IPS DF 19.7 (cell line): ENCODE results near the gene TNFAIP2.

Experiments
- DNase-seq: peaks from one replicate; pipeline ENCODE4 v3.0.0-alpha.2; 2013; ENCODE audit warnings: low read depth, low spot score

TNFAIP2 gene

DNA sequence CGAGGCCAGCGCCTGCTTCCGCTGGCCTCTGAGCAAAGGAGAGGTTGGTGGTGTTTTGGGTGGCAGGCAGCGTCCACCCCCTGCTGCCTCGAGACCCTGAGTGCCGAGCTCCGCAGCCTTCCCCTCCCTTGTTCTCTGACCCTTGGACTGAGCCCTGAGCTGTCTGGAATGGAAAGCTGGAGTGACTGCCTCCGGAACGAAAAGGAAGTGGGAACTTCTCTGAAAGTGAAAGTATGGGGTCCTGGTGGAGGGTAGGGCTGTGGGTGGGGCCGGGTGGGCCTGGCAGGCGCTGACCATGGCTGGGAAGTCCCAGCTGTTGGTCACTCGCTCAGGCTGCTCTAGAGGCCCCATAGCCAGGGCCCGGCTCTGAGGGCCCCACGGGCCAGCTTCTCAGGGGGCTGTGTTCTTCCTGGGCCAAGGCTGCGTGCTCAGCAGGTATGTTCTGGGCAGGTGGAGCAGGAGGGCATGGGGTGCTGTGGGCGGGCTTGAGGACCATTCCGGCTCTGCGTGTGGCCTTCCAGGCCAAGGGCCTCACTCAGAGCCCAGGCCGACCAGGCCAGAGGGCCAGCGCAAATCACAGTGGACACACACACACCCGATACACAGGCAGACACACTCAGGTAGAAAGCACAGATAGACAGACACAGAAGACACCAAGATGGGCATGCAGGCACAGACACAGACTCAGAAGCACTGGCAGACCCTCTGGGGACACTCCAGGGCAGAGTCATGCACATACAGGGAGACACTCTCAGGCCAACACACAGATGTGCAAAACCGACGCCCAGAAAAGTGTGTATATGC is 28.7 kb upstream of the TNFAIP2 start, which contains the start of gene EXOC3L4:
Gene EXOC3L4, plus strand, starts transcription at position 320 of the 804 bp plus-strand sequence. CDS start 5,495 bp downstream, outside the sequence.
- no peak for DNase-seq

DNA sequence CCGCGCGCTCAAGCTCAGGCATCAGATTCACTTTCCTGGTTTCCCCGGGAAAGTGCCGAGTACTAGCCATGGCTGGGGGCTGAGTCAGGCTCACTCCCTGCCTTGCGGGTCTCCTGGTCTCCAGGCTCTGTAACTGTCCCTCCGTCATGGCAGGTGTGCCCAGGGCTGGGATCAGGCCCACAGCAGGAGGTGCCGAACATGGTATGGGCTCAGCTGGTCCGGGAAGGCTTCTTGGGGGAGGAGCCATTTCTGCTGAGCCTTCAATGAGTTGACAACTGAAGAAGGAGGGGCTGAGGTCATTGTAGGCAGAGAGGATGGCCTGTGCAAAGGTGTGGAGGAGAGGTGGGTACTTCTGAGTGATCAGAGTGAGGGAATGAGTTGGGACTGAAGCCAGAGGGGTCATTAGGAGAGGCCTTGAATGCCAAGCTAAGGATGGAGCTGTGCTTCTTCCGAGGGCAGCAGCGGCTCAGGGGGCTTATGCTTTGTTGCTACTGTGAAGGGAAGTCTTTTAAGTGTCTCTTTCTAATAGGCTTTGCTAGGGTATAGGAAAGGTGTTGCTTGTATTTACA is 28.0 kb upstream of the TNFAIP2 start:
- no peak for DNase-seq

- no peak for DNase-seq
Measured at GRCh38 chr14:103096387-103096786, 26.9 kb upstream of the TNFAIP2 start.

GRCh38 chr14:103097244-103097993 is 25.8 kb upstream of the TNFAIP2 start:
- DNase-seq = no peak

DNA sequence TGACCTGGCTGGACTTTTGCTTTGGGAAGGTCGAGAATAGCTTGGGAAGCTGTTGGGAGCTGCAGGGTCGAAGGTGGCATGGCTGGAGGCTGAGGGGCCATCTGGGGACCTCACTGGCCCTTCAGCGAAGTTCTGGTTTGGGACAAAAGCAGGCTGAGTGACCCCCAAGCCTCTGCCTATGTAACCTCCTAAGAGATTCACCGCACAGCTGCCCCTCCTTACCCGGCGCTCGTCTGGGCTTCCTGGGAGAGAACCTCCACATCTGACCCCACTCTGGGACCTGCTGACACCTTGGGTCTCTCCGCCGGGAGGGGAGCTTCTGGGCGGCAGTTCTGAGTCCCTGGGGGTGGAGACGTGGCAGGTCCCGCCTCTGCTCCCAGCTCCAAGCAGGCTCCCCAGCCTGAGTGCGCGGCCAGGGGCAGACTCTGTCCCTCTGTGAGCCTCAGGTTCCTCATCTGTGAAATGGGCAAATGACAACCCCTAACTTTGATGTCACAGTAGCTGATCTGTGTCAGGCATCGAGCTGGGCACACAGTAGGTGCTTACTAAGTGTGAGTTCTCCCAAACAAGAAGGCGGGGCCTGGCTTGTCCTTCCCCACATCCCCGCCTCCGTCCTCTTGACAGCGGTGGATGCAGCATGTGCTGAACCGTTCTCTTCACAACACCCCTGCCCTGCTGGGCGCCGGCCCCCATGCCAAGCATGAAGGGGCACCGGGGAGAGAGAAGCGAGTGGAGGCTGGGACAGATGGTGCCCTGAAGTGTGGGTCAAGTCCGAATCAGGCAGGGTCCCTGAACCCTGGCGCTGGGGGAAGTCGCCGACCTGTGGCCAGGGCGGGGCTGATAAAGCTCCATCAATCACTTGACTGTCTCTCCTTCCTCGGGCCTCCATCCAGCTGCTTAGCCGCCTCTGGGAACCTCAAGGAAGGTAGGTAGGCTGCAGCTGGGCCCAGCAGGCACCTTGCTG is 25.0 kb upstream of the TNFAIP2 start:
- no peak for DNase-seq

GRCh38 chr14:103099081-103099732 is 24.1 kb upstream of the TNFAIP2 start:
- no peak for DNase-seq

GRCh38 chr14:103099733-103100280 is 23.5 kb upstream of the TNFAIP2 start:
- no peak for DNase-seq

DNA sequence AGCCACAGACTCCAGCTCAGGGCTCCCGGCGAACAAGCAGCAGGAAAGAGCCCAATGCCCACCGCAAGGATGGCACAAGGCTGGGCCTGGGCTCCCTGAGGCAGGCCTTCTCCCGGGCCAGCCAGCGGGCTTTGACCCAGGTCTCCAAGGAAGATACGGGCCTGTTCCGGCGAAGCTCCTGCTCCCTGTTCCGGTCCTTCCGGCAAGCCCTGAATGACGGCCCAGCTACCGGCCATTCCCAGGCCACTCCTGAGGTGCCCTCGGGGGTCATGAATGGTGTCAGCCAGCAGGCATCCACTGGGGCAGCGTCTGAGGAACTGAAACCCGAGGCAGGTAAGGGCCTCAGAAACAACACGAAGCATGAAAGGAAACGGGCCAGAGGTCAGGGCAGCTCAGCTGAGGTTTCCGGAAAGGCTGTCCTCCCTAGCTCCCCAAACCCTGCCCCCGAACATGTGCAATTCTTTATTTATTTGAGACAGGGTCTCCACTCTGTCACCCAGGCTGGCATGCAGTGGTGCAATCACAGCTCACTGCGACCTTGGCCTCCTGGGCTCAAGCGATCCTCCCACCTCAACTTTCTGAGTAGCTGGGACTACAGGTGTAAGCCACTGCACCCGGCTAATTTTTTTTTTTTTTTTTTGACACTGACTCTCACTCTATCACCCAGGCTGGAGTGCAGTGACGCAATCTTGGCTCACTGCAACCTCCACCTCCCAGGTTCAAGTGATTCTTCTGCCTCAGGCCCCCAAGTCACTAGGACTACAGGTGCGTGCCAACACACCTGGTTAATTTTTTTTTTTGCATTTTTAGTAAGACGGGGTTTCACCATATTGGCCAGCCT is 22.8 kb upstream of the TNFAIP2 start:
- no peak for DNase-seq

DNA sequence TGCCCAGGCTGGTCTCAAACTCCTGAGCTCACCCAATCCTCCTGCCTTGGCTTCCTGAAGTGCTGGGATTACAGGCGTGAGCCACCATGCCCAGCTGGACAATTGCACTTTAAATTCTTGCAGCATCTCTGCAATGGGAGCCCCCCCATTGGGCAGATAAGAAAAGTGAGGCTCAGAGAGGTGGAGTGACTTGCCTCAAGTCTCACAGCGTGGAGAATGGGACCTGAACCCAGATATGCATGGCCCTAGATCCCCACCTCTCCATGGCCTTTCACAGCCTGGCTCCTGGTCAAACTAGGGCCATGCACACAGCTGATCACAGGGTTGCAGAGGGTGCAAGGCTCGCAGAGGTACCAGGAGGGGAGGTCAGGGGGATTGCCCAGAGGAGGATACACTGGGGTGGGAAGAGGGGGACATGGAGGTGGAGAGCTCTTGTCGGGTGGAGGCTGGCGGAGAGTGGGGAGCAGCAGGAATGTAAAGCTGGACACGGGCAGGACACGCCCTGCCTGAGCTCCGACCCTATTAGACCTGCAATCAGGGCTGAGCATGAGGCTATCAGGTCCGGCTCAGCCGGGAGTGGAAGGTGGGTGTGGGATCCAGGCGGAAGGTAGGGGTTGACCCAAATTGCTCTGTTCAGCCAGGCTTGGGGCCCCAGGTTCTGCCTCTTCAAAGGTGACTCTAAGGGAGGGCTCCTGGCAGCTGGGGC is 21.9 kb upstream of the TNFAIP2 start:
- no peak for DNase-seq

DNA sequence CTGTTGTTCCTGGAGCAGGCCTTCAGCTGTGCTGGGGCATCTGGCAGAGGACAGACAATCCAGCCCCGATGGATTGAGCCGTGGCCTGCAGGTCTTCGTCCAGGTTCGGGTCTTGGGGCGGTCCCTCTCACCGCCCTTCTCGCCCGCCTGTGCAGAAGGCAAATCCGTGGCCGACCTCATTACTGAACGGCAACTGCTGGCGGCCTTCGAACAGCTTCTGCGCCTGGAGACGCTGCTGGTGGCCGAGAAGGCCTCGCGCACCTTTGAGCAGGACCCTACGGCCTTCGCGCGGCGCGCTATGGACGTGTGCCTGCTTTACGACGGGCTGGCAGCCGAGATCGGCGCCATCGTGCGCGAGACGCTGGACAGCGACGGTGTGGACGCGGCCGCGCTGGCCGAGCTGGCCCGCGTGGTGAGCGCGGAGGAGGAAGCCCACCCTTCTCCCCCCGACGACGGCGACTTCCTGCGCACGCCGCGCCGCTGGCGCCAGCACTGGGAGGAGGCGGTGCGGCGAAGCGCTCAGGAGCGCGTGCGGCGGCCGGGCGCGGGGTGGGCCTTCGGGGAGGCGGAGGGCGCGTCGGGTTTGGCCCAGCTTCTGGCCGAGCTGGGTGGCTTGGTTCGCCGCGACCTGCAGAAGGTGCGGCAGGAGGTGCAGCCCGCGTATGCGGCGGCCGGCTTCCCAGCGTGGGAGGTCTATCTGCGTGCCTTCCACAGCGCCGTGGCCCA is 21.1 kb upstream of the TNFAIP2 start:
- DNase-seq = no peak

DNA sequence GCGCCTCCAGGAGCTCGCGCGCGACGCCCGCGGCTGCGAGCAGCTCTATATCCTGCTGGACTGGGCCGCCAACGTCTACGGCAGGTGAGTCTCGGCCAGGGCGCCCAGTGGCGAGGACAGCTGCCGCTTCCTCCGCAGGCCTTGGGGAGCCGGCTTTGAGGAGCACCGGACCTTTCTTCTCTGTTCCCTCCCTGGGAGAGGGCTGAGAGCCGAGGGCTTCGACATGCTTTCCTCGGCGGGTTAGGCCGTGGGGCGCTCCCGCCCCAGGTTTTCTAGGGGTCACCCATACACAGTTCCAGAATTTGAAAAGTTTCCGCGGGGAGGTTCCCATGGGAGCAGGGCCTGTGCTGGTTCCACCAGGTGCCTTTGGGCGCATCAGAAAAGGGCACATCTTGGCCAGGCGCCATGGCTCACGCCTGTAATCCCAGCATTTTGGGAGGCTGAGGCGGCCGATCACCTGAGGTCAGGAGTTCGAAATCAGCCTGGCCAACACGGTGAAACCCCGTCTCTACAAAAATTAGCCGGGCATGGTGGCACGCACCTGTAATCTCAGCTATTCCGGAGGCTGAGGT is 20.5 kb upstream of the TNFAIP2 start:
- DNase-seq = no peak

DNA sequence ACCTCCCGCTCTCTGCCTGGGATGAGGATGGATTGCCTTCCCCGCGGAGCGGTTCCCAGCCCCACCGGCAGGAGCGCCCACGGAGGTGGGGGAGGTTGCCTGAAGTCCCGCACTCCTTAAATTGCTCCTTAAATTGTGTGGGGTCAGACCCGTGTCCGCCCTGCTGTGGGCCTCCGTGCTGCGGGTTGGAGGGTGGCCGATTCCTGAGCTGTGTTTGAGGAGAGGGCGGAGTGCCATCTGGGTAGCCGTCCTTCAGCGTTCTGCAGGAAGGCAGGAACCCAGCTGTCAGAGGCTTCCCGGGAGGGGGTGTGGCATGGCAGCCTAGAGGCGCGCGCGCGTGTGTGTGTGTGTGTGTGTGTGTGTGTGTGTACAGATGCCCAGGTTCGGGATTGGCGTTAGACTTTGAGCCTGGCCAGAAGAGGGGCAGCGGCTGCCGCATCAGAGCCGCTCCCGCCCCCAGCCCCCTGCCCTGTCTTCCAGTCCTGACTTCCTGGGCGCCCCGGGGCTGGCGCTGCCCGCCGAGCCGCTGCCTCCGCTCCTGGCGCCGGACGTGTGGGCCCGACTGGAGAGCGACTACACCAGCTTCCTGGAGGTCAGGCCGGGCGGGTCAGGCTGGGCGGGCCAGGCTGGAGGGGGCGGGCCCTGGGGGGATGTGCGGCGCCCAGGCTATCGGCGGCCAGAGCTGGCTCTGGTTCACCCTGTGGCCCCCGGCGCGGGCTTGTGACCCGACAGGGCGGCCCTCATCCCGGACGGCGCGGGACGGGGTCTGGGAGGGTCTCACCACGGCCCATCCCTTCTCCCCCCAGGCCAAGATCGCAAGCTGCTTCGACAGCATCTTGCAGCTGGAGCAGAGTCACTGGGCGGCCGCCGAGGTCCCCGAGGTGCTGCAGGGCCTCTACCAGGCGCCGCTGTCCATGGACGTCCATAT is 19.5 kb upstream of the TNFAIP2 start:
- DNase-seq = no peak

DNA sequence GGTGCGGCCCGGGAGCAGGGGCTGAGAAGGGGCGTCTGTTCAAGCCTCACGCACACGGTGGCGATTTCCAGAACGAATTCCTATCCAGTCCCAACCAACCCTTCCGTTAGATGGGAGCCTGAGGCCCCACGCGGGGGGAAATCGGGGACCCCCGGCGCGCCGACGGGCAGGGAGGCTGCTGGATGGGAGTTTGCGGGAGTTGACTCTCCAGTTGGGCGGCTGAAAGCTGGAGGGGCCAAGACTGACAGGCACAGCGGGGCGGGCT is 18.9 kb upstream of the TNFAIP2 start:
- no peak for DNase-seq

DNA sequence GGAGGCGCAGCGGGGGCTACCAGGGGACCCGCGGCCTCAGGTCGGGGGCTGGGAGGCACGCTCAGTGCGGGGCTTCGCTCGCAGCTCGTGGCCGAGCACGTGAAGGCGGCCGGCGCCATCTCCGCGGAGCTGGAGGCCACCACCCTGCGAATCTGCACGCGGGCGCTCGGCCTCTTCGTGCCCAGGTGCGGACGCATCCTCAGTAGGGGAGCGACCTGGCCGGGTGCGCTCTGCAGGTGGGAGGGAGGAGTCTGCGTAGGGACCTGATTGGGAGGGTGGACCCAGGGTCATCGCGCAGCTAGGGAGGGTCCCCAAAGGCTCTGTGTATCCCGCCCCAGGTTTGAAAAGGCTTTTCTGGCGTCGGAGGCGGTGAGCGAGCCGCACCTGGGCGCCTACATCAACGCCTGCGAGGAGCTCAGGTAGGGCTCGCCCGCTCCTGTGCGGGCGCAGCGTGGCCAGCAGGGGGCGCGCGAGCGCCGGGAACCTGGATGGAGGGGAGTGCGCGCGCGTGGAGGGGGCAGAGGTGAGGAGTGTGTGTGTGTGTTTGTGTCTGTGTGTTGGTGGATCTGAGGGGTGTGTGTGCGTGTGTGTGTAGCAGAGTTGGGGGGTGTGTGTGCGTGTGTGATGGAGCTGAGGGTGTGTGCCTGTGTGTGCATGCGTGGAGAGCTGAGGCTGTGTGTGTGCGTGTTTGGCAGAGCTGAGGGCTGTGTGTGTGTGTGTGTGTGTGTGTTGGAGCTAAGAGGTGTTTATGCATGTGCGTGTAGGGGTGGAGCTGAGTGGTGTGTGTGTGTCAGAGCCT is 18.4 kb upstream of the TNFAIP2 start:
- DNase-seq = no peak

DNA sequence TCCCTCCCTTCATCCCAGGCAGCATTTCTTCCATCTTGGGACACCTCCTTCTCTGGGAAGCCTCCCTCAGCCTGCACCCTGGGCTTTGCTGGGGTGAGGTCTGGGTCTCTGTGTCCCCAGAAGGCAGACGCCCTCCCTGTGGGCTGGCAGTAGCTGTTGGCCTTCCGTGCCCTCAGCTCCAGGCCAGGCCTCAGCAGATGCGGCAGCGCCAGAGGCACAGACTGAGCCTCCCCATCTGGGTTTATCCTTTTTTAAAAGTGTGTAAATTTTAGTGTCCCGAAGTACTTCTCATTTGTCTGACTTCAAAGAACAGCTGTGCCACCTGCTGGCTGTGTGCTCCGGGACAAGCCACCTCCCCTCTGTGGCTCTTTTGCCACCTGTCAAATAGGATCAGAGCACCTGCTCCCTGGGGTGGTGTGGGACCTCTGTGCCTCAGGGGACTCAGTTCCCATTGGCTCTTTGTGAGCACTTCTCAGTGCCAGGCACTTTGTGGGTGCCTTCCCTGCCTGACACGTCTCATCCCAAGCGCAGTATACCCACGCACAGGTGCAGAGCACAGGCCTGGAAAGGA is 17.6 kb upstream of the TNFAIP2 start:
- no peak for DNase-seq

DNA sequence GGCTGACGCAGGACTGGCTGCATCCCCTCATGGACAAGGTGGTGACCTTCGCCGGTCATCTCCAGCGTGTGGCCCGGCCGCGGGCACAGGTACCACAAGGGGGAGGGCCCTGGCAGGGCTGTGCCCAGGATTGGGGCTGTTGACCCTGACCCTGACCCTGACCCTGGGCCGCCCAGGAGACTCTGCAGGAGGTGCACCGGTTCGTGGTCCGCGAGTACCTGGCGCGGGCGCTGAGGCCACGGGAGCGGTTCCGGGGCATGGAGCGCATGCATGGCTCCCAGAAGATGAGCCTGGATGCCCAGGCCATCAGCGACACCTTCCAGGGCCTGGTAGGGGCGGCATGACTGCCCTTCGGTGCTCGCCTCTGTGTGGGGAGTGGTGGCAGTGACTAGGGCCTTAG is 15.8 kb upstream of the TNFAIP2 start:
- DNase-seq = no peak
